Prostate gland (tissue), 2 donors: ENCODE measurements around the gene KIF11. TPM values are rescaled to one million over a fixed set of nuclear protein-coding genes. Genes with fewer than 3 reads are reported as not detected.

ENCODE experiments used
- DNase-seq: peaks from one replicate; pipeline ENCODE4 v3.0.0-alpha.2; 2019; ENCODE audit warnings: low spot score
- H3K27ac ChIP-seq, 2 donors: fragments of 200-600 bp; sonication (generic); 2 replicates each; pipeline ENCODE4 v1.5.1; 2017 to 2019
- H3K27me3 ChIP-seq: fragments of 200-600 bp; sonication (generic); replicated peaks from 2 replicates; pipeline ENCODE4 v1.5.1; 2019; ENCODE audit not compliant: insufficient read depth
- H3K36me3 ChIP-seq, 2 donors: fragments of 200-600 bp; sonication (generic); 1 replicate in 1 of 2; 2 replicates in 1 of 2; pipeline versions ENCODE4 v1.5.1 to v1.8.1; 2017 to 2019
- H3K4me1 ChIP-seq: fragments of 200-600 bp; sonication (generic); replicated peaks from 2 replicates; pipeline ENCODE4 v1.5.1; 2019
- H3K4me3 ChIP-seq, 2 donors: fragments of 200-600 bp; sonication (generic); 2 replicates each; pipeline ENCODE4 v1.5.1; 2017 to 2019
- H3K9me3 ChIP-seq: fragments of 200-600 bp; sonication (generic); 2 replicates; pipeline ENCODE4 v1.5.1; 2017
- POLR2A ChIP-seq: fragments of 450-650 bp; IDR thresholded peaks from one replicate; pipeline ENCODE4 v1.6.1; 2016; ENCODE audit warnings: antibody characterized with exemption, mild to moderate bottlenecking
- POLR2AphosphoS5 ChIP-seq: sonication (generic); formaldehyde crosslinking; IDR thresholded peaks from one replicate; pipeline ENCODE4 v1.6.1; 2017; ENCODE audit warnings: antibody characterized with exemption
- WGBS: methylation state at CpG from one replicate; pipeline ENCODE4 v1.1.5; 2018; 5-methylcytosine and 5-hydroxymethylcytosine counted together
- intact Hi-C: fragments of 100-400 bp; cut with DNase I; formaldehyde crosslinking; loops from one replicate; pipeline ENCODE4 v1.14.2; 2022
- total RNA-seq, 2 donors: library from RNA; depleted of rRNA; stranded (reverse); fragments of >200 nt; gene quantifications; one replicate each; pipeline ENCODE4 v1.1.0, GENCODE V29; 2016
- TF ChIP-seq, protein P1 (sequence below), 4 experiments: fragments of 200-600 bp in 2 of 4; fragments of 450-650 bp in 2 of 4; sonication (generic) in 2 of 4; IDR thresholded peaks; 1 replicate in 3 of 4; 2 replicates in 1 of 4; pipeline ENCODE4 v1.5.1; 2016 to 2019; ENCODE audit warnings: antibody characterized with exemption in 4 of 4, mild to moderate bottlenecking in 2 of 4, moderate library complexity in 2 of 4

The KIF11 gene
- total RNA-seq, 2 donors from 2014 or later: 3.0 to 5.5 TPM

- Histone ChIP-seq H3K4me3 (peak overlapping the region in 1 of 2 donors; percentile 4), H3K4me1 (no peaks in the 10 kb centered on the region), H3K36me3 (no peaks in the 10 kb centered on the region), H3K9me3 (no peaks in the 10 kb centered on the region), H3K27ac (no peak overlapping the region), H3K27me3 (no peaks in the 10 kb centered on the region)
- 43% methylated on average over 34 of the region's 34 CpGs for WGBS
- DNase-seq: no peak
- TF ChIP-seq POLR2A (no peak), POLR2AphosphoS5 (no peak)
- TF ChIP-seq, protein P1, sequence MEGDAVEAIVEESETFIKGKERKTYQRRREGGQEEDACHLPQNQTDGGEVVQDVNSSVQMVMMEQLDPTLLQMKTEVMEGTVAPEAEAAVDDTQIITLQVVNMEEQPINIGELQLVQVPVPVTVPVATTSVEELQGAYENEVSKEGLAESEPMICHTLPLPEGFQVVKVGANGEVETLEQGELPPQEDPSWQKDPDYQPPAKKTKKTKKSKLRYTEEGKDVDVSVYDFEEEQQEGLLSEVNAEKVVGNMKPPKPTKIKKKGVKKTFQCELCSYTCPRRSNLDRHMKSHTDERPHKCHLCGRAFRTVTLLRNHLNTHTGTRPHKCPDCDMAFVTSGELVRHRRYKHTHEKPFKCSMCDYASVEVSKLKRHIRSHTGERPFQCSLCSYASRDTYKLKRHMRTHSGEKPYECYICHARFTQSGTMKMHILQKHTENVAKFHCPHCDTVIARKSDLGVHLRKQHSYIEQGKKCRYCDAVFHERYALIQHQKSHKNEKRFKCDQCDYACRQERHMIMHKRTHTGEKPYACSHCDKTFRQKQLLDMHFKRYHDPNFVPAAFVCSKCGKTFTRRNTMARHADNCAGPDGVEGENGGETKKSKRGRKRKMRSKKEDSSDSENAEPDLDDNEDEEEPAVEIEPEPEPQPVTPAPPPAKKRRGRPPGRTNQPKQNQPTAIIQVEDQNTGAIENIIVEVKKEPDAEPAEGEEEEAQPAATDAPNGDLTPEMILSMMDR (IDR thresholded peaks at IDR 0.05): no peak
- intact Hi-C loops: loop anchor here (5.0 to 10.0 kb wide), 2 partner anchors 100 to 153 kb away; partner anchors contain the start of genes EXOC6 and KIF11
Measured at GRCh38 chr10:92692080-92692671, 99.2 kb downstream of the KIF11 start.

- H3K4me1 ChIP-seq: no peaks in the 10 kb centered on the region
- DNase-seq: no peak
- intact Hi-C loops: loop anchor here (5.0 to 10.0 kb wide), 2 partner anchors 101 to 152 kb away; partner anchors contain the start of genes EXOC6 and KIF11
- no peak overlapping the region for H3K4me3 ChIP-seq
- H3K27ac ChIP-seq: no peak overlapping the region
- no peaks in the 10 kb centered on the region for H3K27me3 ChIP-seq
- H3K36me3 ChIP-seq: no peaks in the 10 kb centered on the region
- TF ChIP-seq, protein P1 (IDR thresholded peaks at IDR 0.05): no peak
- no peak for TF ChIP-seq POLR2A
- no peak for TF ChIP-seq POLR2AphosphoS5
- WGBS: 30% methylated on average over 7 of the region's 7 CpGs
- no peaks in the 10 kb centered on the region for H3K9me3 ChIP-seq
Measured at GRCh38 chr10:92692697-92693533, 100.0 kb downstream of the KIF11 start.

- DNase-seq: no peak
- no peak for TF ChIP-seq POLR2AphosphoS5
- TF ChIP-seq, protein P1 (IDR thresholded peaks at IDR 0.05): no peak
- TF ChIP-seq POLR2A: no peak
- intact Hi-C loops: loop anchor here (5.0 to 10.0 kb wide), 2 partner anchors 101 to 151 kb away; partner anchors contain the start of genes EXOC6 and KIF11
- WGBS: 84% methylated on average over 1 of the region's 1 CpG
- no peak overlapping the region for H3K4me3 ChIP-seq
- no peak overlapping the region for H3K27ac ChIP-seq
- no peaks in the 10 kb centered on the region for H3K36me3 ChIP-seq
- H3K27me3 ChIP-seq: no peaks in the 10 kb centered on the region
- H3K4me1 ChIP-seq: no peaks in the 10 kb centered on the region
- no peaks in the 10 kb centered on the region for H3K9me3 ChIP-seq
Measured at GRCh38 chr10:92693534-92693893, 100.6 kb downstream of the KIF11 start.

DNA sequence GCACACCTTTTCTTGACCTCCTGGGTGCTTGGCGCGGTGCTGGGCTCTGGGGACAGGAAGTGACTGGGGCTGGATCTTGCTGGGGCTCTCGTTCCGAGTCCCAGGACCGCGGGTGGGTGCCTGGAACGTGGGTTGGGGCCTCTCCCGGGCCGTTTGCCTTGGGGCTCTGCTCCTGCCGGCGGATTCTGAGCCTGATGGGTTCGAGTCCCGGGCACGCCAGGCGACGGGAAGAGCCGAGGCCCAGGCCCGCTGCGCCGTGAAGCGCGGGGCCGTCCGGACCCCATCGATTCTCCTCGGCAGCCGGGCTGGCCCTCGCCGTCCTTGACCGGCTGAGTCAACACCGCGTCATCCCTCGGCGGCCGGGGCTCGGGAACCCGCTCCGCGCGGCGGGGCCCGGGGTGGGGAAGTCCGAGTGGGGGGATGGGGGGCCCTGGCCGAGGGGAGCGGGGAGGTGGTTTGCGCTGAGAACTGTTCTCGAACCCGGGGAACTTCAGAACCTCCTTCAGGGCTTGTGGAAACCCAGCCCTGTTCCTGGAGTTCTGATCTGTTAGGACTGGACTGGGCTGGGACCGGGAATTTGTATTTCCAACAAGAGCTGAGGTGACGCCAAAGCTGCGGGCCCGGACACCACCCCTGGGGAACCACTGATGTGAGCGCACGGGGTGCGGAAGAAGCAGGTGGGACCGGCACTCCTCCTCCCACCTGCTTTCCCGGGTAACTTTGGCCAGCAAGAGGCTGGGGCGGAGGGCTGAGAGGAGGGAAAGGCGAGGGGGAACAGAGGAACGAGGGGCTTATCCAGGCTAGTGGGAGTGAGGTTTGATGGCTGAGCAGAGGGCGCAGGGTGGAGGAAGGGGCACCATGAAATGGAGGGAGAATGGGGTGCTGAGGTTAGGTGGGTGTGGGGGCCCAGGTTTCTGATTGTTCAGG, 103.0 kb downstream of the KIF11 start:
- WGBS: 44% methylated on average over 49 of the region's 61 CpGs

More for the DNA sequence above, 103.0 kb downstream of the KIF11 start:
- no peak for DNase-seq
- Histone ChIP-seq H3K9me3 (no peaks in the 10 kb centered on the region), H3K27ac (no peak overlapping the region), H3K4me3 (no peak overlapping the region), H3K36me3 (no peaks in the 10 kb centered on the region), H3K27me3 (no peaks in the 10 kb centered on the region), H3K4me1 (no peaks in the 10 kb centered on the region)
- intact Hi-C loops: loop anchor here (5.0 to 10.0 kb wide), 2 partner anchors 61 to 149 kb away; partner anchors contain the start of gene EXOC6
- TF ChIP-seq, protein P1 (IDR thresholded peaks at IDR 0.05): no peak
- TF ChIP-seq POLR2AphosphoS5 (no peak), POLR2A (no peak)
